Measurements from ENCODE around the gene CIAO3. TPM values are rescaled to one million over a fixed set of nuclear protein-coding genes. Genes with fewer than 3 reads are reported as not detected.

CIAO3 gene
- total RNA-seq, 4 donors from 2014 or later, result 19.4 to 33.3 (median 30.2) TPM

GRCh38 chr16:686459-687260 is 54.1 kb downstream of the CIAO3 start:
- intact Hi-C loops (cut with DNase I), result no loop called here
- TF ChIP-seq POLR2A (IDR thresholded peaks at IDR 0.05; ENCODE audit: low read depth) (no peak), CTCF (IDR thresholded peaks at IDR 0.05) (no peak), EP300 (IDR thresholded peaks at IDR 0.05) (no peak), POLR2AphosphoS5 (IDR thresholded peaks at IDR 0.05) (no peak)
- H3K4me3 ChIP-seq, result no peak overlapping the region
- no peaks in the 10 kb centered on the region for H3K27me3 ChIP-seq
- DNase-seq (ENCODE audit: extremely low spot score), result no peak
- peaks cover 54 to 89% (median 69%) of the 10 kb centered on the region in 4 donors for H3K4me1 ChIP-seq
- H3K27ac ChIP-seq (replicated peaks in 1 of 4), result no peak overlapping the region
- H3K9me3 ChIP-seq, result no peaks in the 10 kb centered on the region
- WGBS, result 95% methylated on average over 25 of the region's 51 CpGs
- H3K36me3 ChIP-seq, result peaks cover 20 to 47% (median 35%) of the 10 kb centered on the region in 4 donors

- intact Hi-C loops (cut with DNase I), result no loop called here
- TF ChIP-seq CTCF (IDR thresholded peaks at IDR 0.05) (peak in 2 of 3 experiments; percentile 12 to 30), POLR2A (IDR thresholded peaks at IDR 0.05; ENCODE audit: low read depth) (no peak), POLR2AphosphoS5 (IDR thresholded peaks at IDR 0.05) (no peak)
- WGBS, result 67% methylated on average over 10 of the region's 10 CpGs
- no peak for DNase-seq (ENCODE audit: extremely low spot score)
- Histone ChIP-seq H3K9me3 (no peaks in the 10 kb centered on the region), H3K27ac (replicated peaks in 1 of 4) (no peak overlapping the region), H3K4me1 (peaks cover 61 to 96% (median 76%) of the 10 kb centered on the region in 4 donors), H3K27me3 (no peaks in the 10 kb centered on the region), H3K4me3 (no peak overlapping the region), H3K36me3 (peaks cover 21 to 52% (median 40%) of the 10 kb centered on the region in 4 donors)
Observed at GRCh38 chr16:685967-686366, 54.8 kb downstream of the CIAO3 start.

GRCh38 chr16:684961-685696 is 55.7 kb downstream of the CIAO3 start:
- peak overlapping the region; percentile 72 to 80 (median 79) for H3K4me3 ChIP-seq

More at GRCh38 chr16:684961-685696, 55.7 kb downstream of the CIAO3 start:
- Histone ChIP-seq H3K27me3 (no peaks in the 10 kb centered on the region), H3K27ac (replicated peaks in 1 of 4) (peak overlapping the region; percentile 73 to 87 (median 80)), H3K4me1 (peaks cover 64 to 94% (median 72%) of the 10 kb centered on the region in 4 donors), H3K36me3 (peaks cover 21 to 52% (median 40%) of the 10 kb centered on the region in 4 donors), H3K9me3 (no peaks in the 10 kb centered on the region)
- 94% methylated on average over 53 of the region's 61 CpGs for WGBS
- intact Hi-C loops (cut with DNase I), result no loop called here
- TF ChIP-seq POLR2A (IDR thresholded peaks at IDR 0.05; ENCODE audit: low read depth), result no peak
- TF ChIP-seq CTCF (IDR thresholded peaks at IDR 0.05), result no peak
- no peak for TF ChIP-seq EP300 (IDR thresholded peaks at IDR 0.05)
- TF ChIP-seq POLR2AphosphoS5 (IDR thresholded peaks at IDR 0.05), result no peak
- DNase-seq (ENCODE audit: extremely low spot score), result no peak

All from esophagus muscularis mucosa (tissue), 4 donors.